ENCODE results near the gene CARM1.

The CARM1 gene

DNA sequence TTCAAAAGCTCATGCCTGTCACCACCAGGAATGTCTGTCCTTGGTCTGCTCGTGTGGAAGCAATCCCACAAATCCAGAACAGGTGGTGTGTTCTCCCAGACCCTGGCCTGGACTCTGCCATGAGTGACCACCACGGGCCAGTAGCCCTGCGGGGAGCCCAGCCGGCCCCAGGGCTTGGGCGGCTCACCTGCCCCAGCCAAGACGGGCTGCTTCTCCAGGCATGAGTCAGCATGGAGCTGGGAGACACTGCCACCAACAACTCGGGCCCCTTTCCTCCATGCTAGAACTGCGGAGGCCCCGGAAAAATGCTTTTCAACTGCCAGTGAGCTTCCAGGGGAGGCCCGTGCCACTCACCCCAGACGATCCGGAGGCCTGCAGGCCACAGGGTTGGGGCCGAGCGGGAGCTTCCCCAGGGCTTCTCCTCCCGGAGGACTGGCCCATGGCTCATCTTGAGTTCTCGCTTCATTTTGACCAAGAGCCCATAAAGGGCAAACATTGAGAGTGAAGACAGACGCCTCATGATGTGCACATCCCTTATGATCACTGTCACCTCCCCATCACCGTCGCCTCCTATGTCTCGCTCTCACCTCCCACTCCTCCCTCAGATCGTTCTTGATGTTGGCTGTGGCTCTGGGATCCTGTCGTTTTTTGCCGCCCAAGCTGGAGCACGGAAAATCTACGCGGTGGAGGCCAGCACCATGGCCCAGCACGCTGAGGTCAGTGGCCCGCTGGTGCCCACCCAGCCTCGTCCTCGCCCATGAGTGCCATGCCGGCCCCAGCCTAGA lies 40.4 kb downstream of the CARM1 start:
- no peak for DNase-seq

DNA sequence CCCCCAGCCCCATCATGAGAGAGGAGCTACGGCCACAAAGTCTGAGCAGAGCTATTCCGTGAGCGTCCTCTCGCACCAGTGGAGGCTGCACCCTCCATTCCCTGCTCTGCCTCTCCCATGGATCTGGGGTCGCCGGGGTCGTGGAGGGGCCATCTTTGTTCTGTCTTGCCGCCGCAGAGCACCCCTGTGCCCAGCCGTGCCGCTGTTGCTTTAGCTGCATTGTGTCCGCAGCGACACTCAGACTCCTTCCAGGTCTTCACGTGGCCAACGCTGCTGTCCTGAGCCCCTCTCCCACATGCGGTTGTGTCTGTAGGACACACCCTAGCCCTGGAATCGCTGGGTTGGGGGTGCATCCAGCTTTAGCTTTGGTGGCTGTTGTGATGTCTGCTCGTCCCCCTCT lies 41.3 kb downstream of the CARM1 start:
- DNase-seq = no peak

DNA sequence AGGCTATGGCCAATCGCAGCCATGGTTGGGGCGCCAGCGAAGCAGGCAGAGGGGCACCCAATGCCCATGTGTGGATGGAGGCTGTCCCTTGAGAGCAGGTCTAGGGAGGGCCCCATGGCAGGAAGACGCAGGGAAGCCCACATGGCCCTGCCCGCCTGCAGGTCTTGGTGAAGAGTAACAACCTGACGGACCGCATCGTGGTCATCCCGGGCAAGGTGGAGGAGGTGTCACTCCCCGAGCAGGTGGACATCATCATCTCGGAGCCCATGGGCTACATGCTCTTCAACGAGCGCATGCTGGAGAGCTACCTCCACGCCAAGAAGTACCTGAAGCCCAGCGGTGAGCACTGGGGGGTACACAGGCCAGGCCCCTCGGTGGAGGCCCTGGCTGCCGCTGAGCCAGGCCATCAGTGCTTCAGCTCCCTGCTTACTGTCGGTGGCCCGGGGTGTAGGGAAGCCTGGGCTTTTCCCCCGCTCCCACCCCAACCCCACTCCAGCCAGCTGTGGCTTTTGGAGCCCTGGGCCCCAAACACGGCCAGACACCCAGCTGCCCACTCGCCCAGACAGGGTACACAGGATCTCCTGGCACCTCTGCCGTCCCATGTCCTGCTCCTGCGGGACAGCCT lies 42.5 kb downstream of the CARM1 start:
- no peak for DNase-seq

DNA sequence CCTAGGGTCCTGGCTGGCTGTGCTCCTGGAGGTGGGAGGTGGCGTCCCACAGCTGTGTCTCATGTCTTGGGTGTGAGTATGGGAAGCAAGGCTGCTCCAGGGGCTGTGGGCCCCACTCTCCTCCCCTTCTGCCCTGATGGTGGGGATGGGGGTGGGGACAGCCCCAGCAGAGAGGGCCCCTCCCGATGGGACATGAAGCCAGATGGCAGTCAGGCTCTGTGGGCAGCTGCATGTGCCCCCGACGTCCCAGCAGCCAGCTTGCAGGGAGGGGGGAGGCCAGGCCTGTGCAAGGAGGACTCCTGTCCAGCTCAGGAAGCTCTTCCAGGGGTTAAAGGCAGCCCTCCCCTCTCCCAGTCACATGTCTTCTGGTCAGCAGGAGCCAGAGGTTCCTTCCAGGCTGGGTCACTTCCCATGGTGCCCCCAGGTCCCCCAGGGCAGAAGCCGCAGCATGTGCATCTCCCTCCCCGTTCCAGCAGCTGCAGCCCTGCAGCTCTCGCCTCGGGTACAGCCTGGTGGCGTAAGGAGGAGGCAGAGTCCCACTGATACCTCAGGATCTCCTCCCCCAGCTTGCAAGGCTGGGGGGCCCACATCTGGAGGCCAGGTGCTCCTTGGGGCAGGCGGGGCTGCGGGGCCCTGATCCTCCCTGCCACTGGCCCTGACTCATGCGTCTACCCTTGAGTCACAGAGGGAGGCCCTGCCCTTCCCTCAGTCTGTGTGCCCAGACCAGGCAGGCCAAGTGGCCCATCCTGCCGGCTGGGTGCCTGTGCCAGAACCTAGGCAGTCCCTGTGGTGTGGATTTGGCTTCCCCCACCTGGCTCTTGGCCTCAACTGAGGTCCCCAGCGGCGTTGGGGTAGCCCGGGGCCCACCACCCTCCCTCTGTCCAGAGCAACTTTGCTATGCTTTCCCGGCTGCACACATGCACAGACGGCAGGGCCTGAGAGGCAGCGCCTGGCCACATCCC lies 44.1 kb downstream of the CARM1 start:
- DNase-seq = no peak

DNA sequence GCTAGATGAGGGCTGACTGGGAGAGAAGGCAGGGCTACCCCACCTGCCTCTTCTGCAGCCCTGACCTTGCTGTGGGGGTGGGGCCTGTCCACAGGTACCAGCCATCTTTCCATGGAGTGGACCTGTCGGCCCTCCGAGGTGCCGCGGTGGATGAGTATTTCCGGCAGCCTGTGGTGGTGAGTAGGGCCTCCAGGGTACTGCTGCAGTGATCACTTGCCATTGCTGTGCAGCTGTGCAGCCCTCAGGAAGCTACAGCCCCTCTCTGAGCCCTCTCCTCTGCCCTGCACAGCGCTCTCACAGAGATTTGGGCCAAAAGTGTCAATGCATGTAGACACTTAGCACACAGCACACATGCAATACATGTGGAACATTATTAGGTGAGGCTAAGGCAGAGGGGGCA lies 45.2 kb downstream of the CARM1 start:
- no peak for DNase-seq

DNA sequence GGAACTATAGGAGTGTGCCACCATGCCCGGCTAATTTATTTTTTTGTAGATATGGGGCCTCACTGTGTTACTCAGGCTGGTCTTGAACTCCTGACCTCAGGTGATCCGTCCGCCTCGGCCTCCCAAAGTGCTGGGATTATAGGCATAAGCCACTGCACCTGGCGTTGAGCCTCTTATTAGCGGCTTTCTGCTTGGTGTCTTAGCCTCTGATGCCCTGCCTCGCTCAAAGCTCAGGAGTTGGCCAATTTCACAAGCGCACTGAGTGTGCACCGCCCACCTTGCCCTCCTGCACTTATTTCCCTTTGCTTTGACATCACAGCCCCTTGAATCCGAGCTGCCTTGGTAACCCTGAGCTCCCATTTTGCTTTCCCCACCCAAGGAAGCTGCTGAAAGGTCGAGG lies 47.0 kb downstream of the CARM1 start:
- DNase-seq = no peak

DNA sequence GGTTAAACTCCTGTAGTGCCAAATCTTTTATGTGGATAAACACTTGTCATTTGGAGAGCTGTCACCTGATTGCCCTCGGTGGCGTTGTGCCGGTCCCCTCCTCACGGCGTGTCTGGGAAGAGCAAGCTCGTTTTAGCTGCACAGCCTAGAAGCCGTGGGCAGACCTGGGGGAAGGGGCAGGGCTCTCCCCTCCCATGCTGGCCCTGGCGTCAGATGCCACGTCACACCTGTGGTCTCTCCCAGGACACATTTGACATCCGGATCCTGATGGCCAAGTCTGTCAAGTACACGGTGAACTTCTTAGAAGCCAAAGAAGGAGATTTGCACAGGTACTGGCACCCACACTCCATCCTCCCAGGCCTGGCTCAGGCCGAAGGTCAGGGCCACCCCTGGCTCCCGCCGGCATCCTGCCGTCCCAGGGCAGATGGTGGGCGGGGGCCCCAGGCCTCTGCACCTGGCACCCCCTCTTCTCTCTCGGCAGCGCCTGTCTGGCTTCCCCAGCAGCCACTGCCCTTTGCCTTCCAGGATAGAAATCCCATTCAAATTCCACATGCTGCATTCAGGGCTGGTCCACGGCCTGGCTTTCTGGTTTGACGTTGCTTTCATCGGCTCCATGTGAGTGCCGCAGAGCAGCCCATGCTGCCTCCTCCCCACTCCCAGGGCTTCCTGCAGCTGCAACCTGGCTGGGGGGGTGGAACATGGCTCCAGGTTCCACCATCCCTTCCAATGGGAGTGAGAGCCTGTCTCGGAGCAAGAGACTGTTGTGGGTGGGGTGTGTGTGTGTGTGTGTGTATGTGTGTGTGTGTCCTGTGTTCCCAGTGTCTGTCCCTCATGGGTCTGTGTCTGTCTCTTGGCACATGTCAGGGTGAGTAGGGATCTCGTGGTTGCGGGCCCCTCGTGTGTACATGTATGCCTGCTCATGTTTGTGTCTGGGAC lies 48.3 kb downstream of the CARM1 start:
- DNase-seq = no peak

DNA sequence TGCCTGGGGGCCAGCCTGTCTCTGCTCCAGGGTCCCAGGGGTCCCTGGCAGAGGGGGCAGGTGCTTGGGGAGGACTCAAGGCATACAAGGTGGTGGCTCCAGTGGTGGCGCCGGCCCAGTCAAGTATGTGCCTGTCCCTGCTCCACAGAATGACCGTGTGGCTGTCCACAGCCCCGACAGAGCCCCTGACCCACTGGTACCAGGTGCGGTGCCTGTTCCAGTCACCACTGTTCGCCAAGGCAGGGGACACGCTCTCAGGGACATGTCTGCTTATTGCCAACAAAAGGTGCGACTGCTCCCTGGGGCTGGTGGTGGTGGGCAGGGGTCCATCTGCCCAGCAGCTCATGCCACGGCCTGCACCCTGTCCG lies 48.9 kb downstream of the CARM1 start:
- no peak for DNase-seq

DNA sequence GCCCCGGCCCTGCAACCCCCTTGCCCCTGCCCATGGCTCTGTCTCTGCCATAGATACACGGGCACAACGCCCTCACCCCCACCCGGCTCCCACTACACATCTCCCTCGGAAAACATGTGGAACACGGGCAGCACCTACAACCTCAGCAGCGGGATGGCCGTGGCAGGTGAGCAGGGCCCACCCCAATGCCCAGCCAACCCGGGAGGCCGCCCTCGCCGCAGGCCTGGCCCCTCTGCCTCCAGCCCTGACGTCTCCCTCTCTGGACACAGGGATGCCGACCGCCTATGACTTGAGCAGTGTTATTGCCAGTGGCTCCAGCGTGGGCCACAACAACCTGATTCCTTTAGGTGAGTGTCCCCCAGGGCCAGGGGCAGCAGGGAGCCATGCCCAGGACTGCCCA lies 49.4 kb downstream of the CARM1 start:
- no peak for DNase-seq

DNA sequence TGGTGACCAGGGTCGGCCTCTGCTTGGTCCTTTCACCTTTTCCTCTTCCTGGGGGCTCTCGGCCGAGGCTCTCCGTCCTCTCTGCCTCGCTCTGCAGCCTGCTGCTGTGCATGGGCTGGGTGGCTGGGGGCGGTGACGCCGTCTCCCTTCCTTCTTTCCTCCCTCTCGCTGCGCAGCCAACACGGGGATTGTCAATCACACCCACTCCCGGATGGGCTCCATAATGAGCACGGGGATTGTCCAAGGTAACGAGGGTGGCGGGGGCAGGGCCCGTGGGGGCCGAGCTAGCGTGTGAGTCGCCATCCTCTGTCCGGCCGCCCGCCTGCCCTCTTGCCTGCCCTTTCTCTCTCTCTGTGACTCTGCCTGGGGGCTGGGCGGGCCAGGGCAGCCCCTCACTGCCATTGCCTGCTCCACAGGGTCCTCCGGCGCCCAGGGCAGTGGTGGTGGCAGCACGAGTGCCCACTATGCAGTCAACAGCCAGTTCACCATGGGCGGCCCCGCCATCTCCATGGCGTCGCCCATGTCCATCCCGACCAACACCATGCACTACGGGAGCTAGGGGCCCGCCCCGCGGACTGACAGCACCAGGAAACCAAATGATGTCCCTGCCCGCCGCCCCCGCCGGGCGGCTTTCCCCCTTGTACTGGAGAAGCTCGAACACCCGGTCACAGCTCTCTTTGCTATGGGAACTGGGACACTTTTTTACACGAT lies 50.0 kb downstream of the CARM1 start:
- no peak for DNase-seq

DNA sequence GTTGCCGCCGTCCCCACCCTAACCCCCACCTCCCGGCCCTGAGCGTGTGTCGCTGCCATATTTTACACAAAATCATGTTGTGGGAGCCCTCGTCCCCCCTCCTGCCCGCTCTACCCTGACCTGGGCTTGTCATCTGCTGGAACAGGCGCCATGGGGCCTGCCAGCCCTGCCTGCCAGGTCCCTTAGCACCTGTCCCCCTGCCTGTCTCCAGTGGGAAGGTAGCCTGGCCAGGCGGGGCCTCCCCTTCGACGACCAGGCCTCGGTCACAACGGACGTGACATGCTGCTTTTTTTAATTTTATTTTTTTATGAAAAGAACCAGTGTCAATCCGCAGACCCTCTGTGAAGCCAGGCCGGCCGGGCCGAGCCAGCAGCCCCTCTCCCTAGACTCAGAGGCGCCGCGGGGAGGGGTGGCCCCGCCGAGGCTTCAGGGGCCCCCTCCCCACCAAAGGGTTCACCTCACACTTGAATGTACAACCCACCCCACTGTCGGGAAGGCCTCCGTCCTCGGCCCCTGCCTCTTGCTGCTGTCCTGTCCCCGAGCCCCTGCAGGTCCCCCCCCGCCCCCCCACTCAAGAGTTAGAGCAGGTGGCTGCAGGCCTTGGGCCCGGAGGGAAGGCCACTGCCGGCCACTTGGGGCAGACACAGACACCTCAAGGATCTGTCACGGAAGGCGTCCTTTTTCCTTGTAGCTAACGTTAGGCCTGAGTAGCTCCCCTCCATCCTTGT lies 50.7 kb downstream of the CARM1 start:
- no peak for DNase-seq

DNA sequence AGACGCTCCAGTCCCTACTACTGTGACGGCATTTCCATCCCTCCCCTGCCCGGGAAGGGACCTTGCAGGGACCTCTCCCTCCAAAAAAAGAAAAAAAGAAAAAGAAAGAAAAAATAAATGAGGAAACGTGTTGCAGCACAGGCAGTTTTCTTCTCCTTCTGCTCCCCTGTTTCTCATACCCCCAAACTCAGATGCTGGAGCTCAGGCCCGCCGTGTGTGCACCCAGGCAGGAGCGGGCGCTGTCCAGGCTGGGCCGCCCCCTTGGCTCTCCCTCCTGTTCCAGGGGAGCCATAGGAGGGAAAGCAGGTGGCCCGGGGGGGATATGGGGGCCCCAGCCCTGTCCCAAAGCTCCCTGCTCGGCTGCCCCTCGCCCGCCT lies 51.3 kb downstream of the CARM1 start:
- DNase-seq = no peak

DNA sequence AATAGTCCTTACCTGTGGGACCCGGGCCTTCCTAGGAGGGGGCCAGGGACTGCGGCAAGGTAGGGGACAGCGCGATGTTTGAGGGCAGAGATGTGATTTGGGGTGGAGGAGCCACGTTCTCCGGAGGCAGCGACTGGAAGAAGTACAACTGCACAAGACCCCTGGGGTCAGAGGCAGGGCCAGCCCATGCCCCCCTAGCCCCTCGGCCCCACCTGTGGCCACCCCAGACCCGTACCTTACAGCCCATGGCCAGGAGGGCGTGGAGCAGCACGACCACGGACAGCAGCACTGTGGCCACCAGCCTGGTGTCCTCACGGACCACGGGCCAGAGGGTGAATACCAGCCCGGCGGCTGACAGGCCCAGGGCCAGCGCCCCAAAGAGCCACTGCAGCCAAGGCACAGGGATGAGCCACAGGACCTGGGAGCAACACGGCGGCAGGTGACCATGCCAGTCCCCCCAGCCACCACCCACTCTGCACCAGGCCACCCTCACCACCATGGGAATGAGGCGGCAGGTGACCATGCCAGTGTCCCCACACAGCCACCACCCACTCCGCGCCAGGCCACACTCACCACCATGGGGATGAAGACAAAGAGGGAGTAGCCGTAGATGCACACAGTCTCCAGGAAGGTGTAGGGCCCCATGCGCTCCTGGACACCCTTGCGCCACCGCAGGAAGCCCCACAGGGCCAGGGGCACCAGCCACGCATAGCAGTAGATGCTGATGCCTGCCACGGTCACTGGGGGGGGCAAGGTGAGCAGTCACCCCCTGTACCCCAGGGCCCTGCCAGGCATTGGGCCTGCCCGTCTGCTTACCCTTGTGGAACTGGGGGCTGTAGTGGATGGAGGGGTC lies 52.1 kb downstream of the CARM1 start:
- DNase-seq = no peak

DNA sequence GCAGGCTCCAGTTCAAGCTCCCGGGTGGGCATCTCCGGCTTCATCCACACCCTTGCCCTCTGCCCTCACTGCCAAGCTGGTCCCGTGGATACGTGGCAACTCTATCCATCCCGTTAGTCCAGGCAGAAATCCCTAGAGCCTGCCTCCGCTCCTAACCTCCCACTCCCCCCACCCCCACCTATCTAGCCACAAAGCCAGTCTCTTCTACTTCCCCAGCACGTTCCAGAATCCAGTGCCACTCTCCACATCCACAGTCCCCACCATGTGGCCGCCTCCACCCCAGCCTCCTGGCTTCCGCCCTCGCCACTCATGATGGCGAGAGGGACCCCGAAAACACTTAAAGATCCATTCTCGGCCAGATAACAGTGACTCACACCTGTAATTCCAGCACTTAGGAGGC lies 53.2 kb downstream of the CARM1 start:
- DNase-seq = no peak

DNA sequence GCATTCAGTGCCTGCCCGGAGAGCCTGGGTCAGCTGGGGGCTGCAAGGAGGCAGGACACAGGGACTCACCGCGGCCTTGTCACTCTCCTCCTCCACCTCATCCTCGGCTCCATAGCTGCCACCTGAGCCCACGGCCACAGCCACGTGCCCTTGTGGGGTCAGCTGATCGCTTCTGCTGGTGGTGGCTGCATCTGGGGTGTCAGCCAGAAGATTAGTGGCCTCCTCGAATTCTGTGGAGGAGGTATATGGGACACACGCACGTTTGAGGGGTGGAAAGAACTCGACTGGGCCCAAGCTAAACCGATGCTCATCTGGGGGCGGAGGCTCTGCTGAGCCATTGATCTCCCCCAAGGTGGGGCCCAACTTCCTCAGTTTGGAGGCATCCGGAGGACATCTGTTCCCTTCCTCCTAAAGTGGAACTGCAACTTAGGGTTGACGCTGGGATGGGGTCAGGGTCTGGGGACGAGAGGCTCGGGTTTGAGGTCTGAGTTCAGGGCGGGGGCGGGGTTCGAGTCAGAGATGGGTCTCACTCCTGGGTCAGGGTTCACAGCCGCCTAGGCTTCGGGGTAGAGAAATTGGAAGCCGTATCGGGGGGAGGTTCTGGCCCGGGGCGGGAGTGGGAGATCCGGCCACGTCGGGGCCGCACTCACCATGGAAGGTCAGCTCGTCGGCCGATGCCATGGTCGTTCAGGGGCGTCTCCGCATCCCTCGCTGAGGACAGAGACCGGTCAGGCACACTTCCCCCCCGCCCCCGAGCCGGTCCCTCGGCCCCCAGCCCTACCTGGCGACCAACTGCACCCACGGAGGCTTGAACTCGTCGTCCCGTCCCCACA lies 56.6 kb downstream of the CARM1 start:
- DNase-seq = no peak

DNA sequence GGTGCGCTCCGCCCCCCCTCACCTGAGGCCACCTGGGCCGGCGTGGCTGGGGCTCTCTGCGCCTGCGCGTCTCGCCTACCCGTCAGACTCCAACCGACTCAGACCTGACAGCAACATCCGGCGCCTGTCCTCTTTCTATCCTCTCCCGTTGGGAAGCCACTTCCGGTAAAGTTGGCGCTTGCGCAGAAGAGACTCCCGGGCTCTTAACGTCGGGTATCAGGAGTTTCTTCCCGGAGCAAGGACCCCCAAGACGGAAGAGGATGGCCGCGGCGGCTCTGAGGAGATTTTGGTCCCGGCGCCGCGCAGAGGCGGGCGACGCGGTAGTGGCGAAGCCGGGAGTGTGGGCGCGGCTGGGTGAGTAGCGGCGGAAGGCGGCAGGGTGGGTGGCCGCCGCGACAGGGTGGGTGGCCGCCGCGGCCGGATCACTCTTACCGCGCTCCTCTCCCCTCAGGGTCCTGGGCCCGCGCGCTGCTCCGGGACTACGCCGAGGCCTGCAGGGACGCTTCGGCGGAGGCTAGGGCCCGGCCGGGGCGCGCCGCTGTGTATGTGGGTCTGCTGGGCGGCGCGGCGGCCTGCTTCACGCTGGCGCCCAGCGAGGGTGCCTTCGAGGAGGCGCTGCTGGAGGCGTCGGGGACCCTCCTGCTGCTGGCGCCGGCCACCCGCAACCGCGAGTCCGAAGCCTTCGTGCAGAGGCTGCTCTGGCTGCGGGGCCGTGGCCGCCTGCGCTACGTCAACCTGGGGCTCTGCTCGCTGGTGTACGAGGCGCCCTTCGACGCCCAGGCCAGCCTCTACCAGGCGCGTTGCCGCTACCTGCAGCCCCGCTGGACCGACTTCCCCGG lies 57.4 kb downstream of the CARM1 start, which contains the start of the genes TIMM29 and YIPF2:
Gene TIMM29, plus strand, starts transcription at position 249 of the 839 bp plus-strand sequence. Its CDS starts 12 bp downstream, at position 261.
Gene YIPF2, minus strand, starts transcription at position 77 of the 839 bp plus-strand sequence. CDS start 229 bp downstream, outside the sequence.
- DNase-seq = peak; percentile 86

DNA sequence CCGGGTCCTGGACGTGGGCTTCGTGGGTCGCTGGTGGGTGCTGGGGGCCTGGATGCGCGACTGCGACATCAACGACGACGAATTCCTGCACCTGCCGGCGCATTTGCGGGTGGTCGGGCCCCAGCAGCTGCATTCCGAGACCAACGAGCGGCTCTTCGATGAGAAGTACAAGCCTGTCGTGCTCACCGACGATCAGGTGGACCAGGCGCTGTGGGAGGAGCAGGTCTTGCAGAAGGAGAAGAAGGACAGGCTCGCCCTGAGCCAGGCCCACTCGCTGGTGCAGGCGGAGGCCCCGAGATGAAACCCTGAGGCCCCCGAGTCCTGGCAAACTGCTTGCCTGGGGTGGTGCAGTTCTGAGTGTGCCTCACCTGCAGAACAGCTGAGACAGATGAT lies 58.0 kb downstream of the CARM1 start:
- DNase-seq = no peak
